ENCODE measurements around the gene PTPN11. TPM values are rescaled to one million over a fixed set of nuclear protein-coding genes. Genes with fewer than 3 reads are reported as not detected.
"Not testable (repeated sequence)": the region's sequence is repeated elsewhere in the genome, so short reads cannot be mapped to it uniquely, and the experiment has no call there.

Gene PTPN11
- total RNA-seq, 1 experiment from 2014 or later, result 65.3 TPM

DNA sequence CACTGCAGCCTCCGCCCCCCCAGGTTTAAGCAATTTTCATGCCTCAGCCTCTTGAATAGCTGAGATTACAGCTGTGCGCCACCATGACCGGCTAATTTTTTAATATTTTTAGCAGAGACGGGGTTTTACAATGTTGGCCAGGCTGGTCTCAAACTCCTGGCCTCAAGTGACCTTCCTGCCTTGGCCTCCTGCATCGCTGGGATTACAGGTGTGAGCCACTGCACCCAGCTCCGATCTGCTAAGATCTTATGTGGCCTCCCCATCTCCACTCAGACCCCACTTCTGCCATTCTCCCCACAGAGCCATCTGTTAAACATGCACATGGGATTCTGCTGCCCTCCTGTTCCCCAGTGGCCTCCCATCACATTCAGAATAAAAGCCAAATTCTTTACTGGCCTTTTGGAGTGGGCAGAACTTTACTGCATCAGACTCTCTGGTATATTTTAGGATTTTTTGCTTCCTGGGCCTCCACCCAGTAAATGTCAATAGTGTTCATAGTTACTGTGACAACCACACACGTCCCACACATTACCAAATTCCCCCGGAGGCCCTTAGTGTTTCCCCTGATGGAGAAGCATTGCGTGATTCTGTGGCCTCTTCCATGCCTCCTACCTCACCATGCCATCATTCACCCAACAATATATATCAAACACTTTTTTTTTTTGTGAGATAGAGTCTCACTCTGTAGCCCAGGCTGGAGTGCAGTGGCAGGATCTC is 96.3 kb downstream of the PTPN11 start:
- Histone ChIP-seq H3K79me2 (ENCODE audit: low read length) (no peaks in the 10 kb centered on the region), H3K9me2 (replicated peaks; ENCODE audit: insufficient read depth, low read length) (no peaks in the 10 kb centered on the region), H3K4me3 (ENCODE audit: low read length) (no peak overlapping the region), H2AFZ (ENCODE audit: low read length) (no peak overlapping the region), H4K20me1 (ENCODE audit: insufficient read depth, low read depth, low read length) (no peaks in the 10 kb centered on the region), H3K27me3 (ENCODE audit: low read length) (no peaks in the 10 kb centered on the region), H3K9ac (ENCODE audit: low read length) (no peak overlapping the region), H3K27ac (ENCODE audit: low read length) (no peak overlapping the region), H3K4me1 (ENCODE audit: low read length) (no peaks in the 10 kb centered on the region), H3K4me2 (ENCODE audit: low read depth, low read length, poor library complexity, severe bottlenecking) (no peak overlapping the region), H3K36me3 (ENCODE audit: insufficient read depth, low read length) (no peaks in the 10 kb centered on the region), H3K9me3 (ENCODE audit: low read length) (no peaks in the 10 kb centered on the region)
- no peak for DNase-seq

DNA sequence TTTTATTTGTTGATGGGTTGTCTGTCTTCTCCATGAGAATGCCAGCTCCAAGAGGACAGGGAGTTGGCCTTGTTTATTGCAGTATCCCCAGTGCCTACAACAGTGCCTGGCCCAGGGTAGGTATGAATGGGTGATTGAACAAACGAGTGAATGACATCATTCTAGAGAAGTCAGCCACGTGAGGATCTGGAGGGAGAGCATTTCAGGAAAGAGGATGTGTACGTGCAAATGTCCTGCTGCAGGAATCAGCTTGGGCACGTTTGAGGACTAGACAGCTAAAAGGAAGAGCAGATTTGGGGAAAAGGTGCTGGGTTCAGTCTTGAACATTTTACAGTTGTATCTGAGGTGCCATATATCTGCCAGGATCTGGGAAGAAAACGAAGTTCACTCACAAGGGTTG is 97.1 kb downstream of the PTPN11 start:
- no peaks in the 10 kb centered on the region for H3K27me3 ChIP-seq (ENCODE audit: low read length)
- H3K4me3 ChIP-seq (ENCODE audit: low read length), result no peak overlapping the region
- no peaks in the 10 kb centered on the region for H3K79me2 ChIP-seq (ENCODE audit: low read length)
- H3K9me2 ChIP-seq (replicated peaks; ENCODE audit: insufficient read depth, low read length), result no peaks in the 10 kb centered on the region
- H4K20me1 ChIP-seq (ENCODE audit: insufficient read depth, low read depth, low read length), result no peaks in the 10 kb centered on the region
- H3K9ac ChIP-seq (ENCODE audit: low read length), result no peak overlapping the region
- H3K36me3 ChIP-seq (ENCODE audit: insufficient read depth, low read length), result no peaks in the 10 kb centered on the region
- DNase-seq, result no peak
- no peaks in the 10 kb centered on the region for H3K9me3 ChIP-seq (ENCODE audit: low read length)
- H3K27ac ChIP-seq (ENCODE audit: low read length), result no peak overlapping the region
- H3K4me1 ChIP-seq (ENCODE audit: low read length), result no peaks in the 10 kb centered on the region
- H3K4me2 ChIP-seq (ENCODE audit: low read depth, low read length, poor library complexity, severe bottlenecking), result no peak overlapping the region
- H2AFZ ChIP-seq (ENCODE audit: low read length), result no peak overlapping the region

GRCh38 chr12:112517730-112518364 is 99.1 kb downstream of the PTPN11 start:
- H3K27ac ChIP-seq (ENCODE audit: low read length), result no peak overlapping the region
- no peak overlapping the region for H3K4me2 ChIP-seq (ENCODE audit: low read depth, low read length, poor library complexity, severe bottlenecking)
- H3K9me3 ChIP-seq (ENCODE audit: low read length), result no peaks in the 10 kb centered on the region
- no peak overlapping the region for H3K4me3 ChIP-seq (ENCODE audit: low read length)
- H3K4me1 ChIP-seq (ENCODE audit: low read length), result no peaks in the 10 kb centered on the region
- no peaks in the 10 kb centered on the region for H3K9me2 ChIP-seq (replicated peaks; ENCODE audit: insufficient read depth, low read length)
- no peak overlapping the region for H2AFZ ChIP-seq (ENCODE audit: low read length)
- no peak for DNase-seq
- H3K9ac ChIP-seq (ENCODE audit: low read length), result no peak overlapping the region
- H3K27me3 ChIP-seq (ENCODE audit: low read length), result no peaks in the 10 kb centered on the region
- H4K20me1 ChIP-seq (ENCODE audit: insufficient read depth, low read depth, low read length), result no peaks in the 10 kb centered on the region
- no peaks in the 10 kb centered on the region for H3K36me3 ChIP-seq (ENCODE audit: insufficient read depth, low read length)
- no peaks in the 10 kb centered on the region for H3K79me2 ChIP-seq (ENCODE audit: low read length)

GRCh38 chr12:112518365-112518735 is 99.6 kb downstream of the PTPN11 start:
- no peak overlapping the region for H3K9ac ChIP-seq (ENCODE audit: low read length)
- DNase-seq, result no peak
- H3K27ac ChIP-seq (ENCODE audit: low read length), result no peak overlapping the region

DNA sequence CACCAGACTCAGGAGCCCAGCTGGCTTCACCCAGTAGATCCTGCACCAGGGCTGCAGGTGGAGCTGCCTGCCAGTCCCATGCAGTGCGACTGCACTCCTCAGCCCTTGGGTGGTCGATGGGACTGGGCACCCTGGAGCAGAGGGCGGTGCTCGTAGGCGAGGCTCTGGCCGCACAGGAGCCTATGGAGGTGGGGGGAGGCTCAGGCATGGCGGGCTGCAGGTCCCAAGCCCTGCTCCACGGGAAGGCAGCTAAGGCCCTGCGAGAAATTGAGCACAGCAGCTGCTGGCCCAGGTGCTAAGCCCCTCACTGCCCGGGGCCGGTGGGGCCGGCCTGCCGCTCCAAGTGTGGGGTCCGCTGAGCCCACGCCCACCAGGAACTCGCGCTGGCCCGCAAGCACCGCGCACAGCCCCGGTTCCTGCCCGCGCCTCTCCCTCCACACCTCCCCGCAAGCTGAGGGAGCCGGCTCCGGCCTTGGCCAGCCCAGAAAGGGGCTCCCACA is 101.1 kb downstream of the PTPN11 start:
- H2AFZ ChIP-seq (ENCODE audit: low read length); H3K9ac ChIP-seq (ENCODE audit: low read length); H3K4me3 ChIP-seq (ENCODE audit: low read length); H3K27me3 ChIP-seq (ENCODE audit: low read length); H3K79me2 ChIP-seq (ENCODE audit: low read length); H3K27ac ChIP-seq (ENCODE audit: low read length); H3K9me2 ChIP-seq (replicated peaks; ENCODE audit: insufficient read depth, low read length); H3K4me1 ChIP-seq (ENCODE audit: low read length); DNase-seq; H3K36me3 ChIP-seq (ENCODE audit: insufficient read depth, low read length); H4K20me1 ChIP-seq (ENCODE audit: insufficient read depth, low read depth, low read length); H3K9me3 ChIP-seq (ENCODE audit: low read length); H3K4me2 ChIP-seq (ENCODE audit: low read depth, low read length, poor library complexity, severe bottlenecking): not testable (repeated sequence)

More at GRCh38 chr12:112518365-112518735, 99.6 kb downstream of the PTPN11 start:
- Histone ChIP-seq H3K79me2 (ENCODE audit: low read length) (no peaks in the 10 kb centered on the region), H2AFZ (ENCODE audit: low read length) (no peak overlapping the region), H4K20me1 (ENCODE audit: insufficient read depth, low read depth, low read length) (no peaks in the 10 kb centered on the region), H3K4me1 (ENCODE audit: low read length) (no peaks in the 10 kb centered on the region), H3K27me3 (ENCODE audit: low read length) (no peaks in the 10 kb centered on the region), H3K4me2 (ENCODE audit: low read depth, low read length, poor library complexity, severe bottlenecking) (no peak overlapping the region), H3K9me2 (replicated peaks; ENCODE audit: insufficient read depth, low read length) (no peaks in the 10 kb centered on the region), H3K9me3 (ENCODE audit: low read length) (no peaks in the 10 kb centered on the region), H3K4me3 (ENCODE audit: low read length) (no peak overlapping the region), H3K36me3 (ENCODE audit: insufficient read depth, low read length) (no peaks in the 10 kb centered on the region)

DNA sequence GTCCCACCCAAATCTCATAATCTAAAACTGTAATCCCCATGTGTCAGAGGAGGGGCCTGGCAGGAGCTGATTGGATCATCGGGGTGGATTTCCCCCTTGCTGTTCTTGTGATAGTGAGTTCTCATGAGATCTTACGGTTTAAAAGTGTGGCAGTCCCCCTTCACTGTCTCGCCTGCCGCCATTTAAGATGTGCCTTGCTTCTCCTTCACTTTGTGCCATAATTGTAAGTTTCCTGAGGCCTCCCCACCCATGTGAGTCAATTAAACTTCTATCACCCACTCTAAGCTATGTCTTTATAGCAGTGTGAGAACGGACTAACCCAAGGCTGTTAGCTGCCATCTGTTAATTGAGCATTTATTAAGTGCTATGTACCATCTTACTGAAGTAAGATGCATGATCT is 105.1 kb downstream of the PTPN11 start:
- DNase-seq, result no peak
- Histone ChIP-seq H3K9ac (ENCODE audit: low read length) (no peak overlapping the region), H3K4me3 (ENCODE audit: low read length) (no peak overlapping the region), H3K27ac (ENCODE audit: low read length) (no peak overlapping the region), H2AFZ (ENCODE audit: low read length) (no peak overlapping the region), H4K20me1 (ENCODE audit: insufficient read depth, low read depth, low read length) (no peaks in the 10 kb centered on the region), H3K4me1 (ENCODE audit: low read length) (no peaks in the 10 kb centered on the region), H3K79me2 (ENCODE audit: low read length) (no peaks in the 10 kb centered on the region), H3K9me3 (ENCODE audit: low read length) (no peaks in the 10 kb centered on the region), H3K27me3 (ENCODE audit: low read length) (no peaks in the 10 kb centered on the region), H3K9me2 (replicated peaks; ENCODE audit: insufficient read depth, low read length) (no peaks in the 10 kb centered on the region), H3K36me3 (ENCODE audit: insufficient read depth, low read length) (no peaks in the 10 kb centered on the region), H3K4me2 (ENCODE audit: low read depth, low read length, poor library complexity, severe bottlenecking) (no peak overlapping the region)

DNA sequence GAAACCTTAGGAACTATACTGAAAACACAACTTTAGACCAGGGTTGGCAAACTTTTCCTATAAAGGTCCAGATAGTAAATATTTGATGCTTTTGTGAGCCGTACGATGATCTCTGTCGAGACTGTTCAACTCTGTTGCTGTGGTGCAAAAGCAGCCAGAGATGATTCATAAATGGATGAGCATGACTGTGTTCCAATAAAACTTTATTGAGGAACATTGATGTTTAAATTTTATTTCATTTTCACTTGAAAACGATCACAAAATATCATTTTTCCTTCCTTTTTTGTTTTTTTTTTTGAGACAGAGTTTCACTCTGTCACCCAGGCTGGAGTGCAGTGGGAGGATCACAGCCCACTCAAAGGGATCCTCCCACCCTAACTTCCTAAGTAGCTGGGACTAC is 105.5 kb downstream of the PTPN11 start:
- H3K27ac ChIP-seq (ENCODE audit: low read length), result no peak overlapping the region
- no peaks in the 10 kb centered on the region for H3K9me2 ChIP-seq (replicated peaks; ENCODE audit: insufficient read depth, low read length)
- H3K27me3 ChIP-seq (ENCODE audit: low read length), result no peaks in the 10 kb centered on the region
- no peak for DNase-seq
- H3K79me2 ChIP-seq (ENCODE audit: low read length), result no peaks in the 10 kb centered on the region
- no peaks in the 10 kb centered on the region for H4K20me1 ChIP-seq (ENCODE audit: insufficient read depth, low read depth, low read length)
- no peak overlapping the region for H2AFZ ChIP-seq (ENCODE audit: low read length)
- H3K9ac ChIP-seq (ENCODE audit: low read length), result no peak overlapping the region
- H3K4me1 ChIP-seq (ENCODE audit: low read length), result no peaks in the 10 kb centered on the region
- H3K9me3 ChIP-seq (ENCODE audit: low read length), result no peaks in the 10 kb centered on the region
- H3K4me3 ChIP-seq (ENCODE audit: low read length), result no peak overlapping the region
- no peaks in the 10 kb centered on the region for H3K36me3 ChIP-seq (ENCODE audit: insufficient read depth, low read length)
- H3K4me2 ChIP-seq (ENCODE audit: low read depth, low read length, poor library complexity, severe bottlenecking), result no peak overlapping the region

- H3K27me3 ChIP-seq (ENCODE audit: low read length), result no peaks in the 10 kb centered on the region
- no peaks in the 10 kb centered on the region for H3K79me2 ChIP-seq (ENCODE audit: low read length)
- no peak overlapping the region for H2AFZ ChIP-seq (ENCODE audit: low read length)
- no peaks in the 10 kb centered on the region for H4K20me1 ChIP-seq (ENCODE audit: insufficient read depth, low read depth, low read length)
- H3K9me3 ChIP-seq (ENCODE audit: low read length), result no peaks in the 10 kb centered on the region
- no peaks in the 10 kb centered on the region for H3K9me2 ChIP-seq (replicated peaks; ENCODE audit: insufficient read depth, low read length)
- no peak overlapping the region for H3K9ac ChIP-seq (ENCODE audit: low read length)
- H3K4me3 ChIP-seq (ENCODE audit: low read length), result no peak overlapping the region
- no peaks in the 10 kb centered on the region for H3K4me1 ChIP-seq (ENCODE audit: low read length)
- H3K27ac ChIP-seq (ENCODE audit: low read length), result no peak overlapping the region
- H3K36me3 ChIP-seq (ENCODE audit: insufficient read depth, low read length), result no peaks in the 10 kb centered on the region
- DNase-seq, result no peak
- no peak overlapping the region for H3K4me2 ChIP-seq (ENCODE audit: low read depth, low read length, poor library complexity, severe bottlenecking)
Observed at GRCh38 chr12:112524676-112525425, 106.1 kb downstream of the PTPN11 start.
